K562 (cell line): Measurements from ENCODE around the gene DYNC2H1. TPM values are rescaled to one million over a fixed set of nuclear protein-coding genes. Genes with fewer than 3 reads are reported as not detected.

Experiments
- CREB3L1 ChIP-seq: fragments of 450-650 bp; IDR thresholded peaks from 2 replicates; pipeline ENCODE4 v1.6.1; 2014; ENCODE audit warnings: low read depth, mild to moderate bottlenecking, moderate library complexity, borderline replicate concordance
- DIDO1 ChIP-seq: fragments of 450-650 bp; IDR thresholded peaks from 2 replicates; pipeline ENCODE4 v1.6.1; 2016; ENCODE audit warnings: low read depth, missing biosample characterization, missing genetic modification characterization
- ELF2 ChIP-seq: fragments of 250-450 bp; sonication (Bioruptor Pico); IDR thresholded peaks from 2 replicates; pipeline ENCODE4 v1.5.0; 2021; ENCODE audit warnings: mild to moderate bottlenecking
- HNRNPH1 ChIP-seq: fragments of 200-400 bp; formaldehyde crosslinking; optimal IDR thresholded peaks from 2 replicates; pipeline ENCODE3; 2017; ENCODE audit warnings: low read depth, mild to moderate bottlenecking, low read length, moderate library complexity
- KAT7 ChIP-seq: sonication (generic); formaldehyde crosslinking; IDR thresholded peaks from 2 replicates; pipeline ENCODE4 v1.8.0; 2022; ENCODE audit warnings: missing genetic modification reagents, mild to moderate bottlenecking, borderline replicate concordance
- KAT8 ChIP-seq: fragments of 450-650 bp; IDR thresholded peaks from 2 replicates; pipeline ENCODE4 v1.6.1; 2016; ENCODE audit warnings: low read depth, mild to moderate bottlenecking
- NEUROD1 ChIP-seq: fragments of 150-350 bp; IDR thresholded peaks from 2 replicates; pipeline ENCODE4 v1.6.1; 2014; ENCODE audit warnings: borderline replicate concordance, low read length, low read depth; ENCODE audit not compliant: partially characterized antibody
- RNF219 ChIP-seq: fragments of 250-450 bp; sonication (Bioruptor Pico); IDR thresholded peaks from 2 replicates; pipeline ENCODE4 v1.5.0; 2022; ENCODE audit warnings: mild to moderate bottlenecking
- SFPQ ChIP-seq: fragments of 200-400 bp; formaldehyde crosslinking; IDR thresholded peaks from 2 replicates; pipeline ENCODE4 v1.6.1; 2017; ENCODE audit warnings: mild to moderate bottlenecking, low read depth, low read length, moderate library complexity
- SLC30A9 ChIP-seq: fragments of 250-450 bp; sonication (Bioruptor Pico); IDR thresholded peaks from 2 replicates; pipeline ENCODE4 v1.8.0; 2022; ENCODE audit warnings: mild to moderate bottlenecking, moderate library complexity
- SMAD2 ChIP-seq: fragments of 150-350 bp; IDR thresholded peaks from 2 replicates; pipeline ENCODE4 v1.6.1; 2014; ENCODE audit warnings: low read depth, mild to moderate bottlenecking, low read length
- SRSF7 ChIP-seq: fragments of 200-400 bp; formaldehyde crosslinking; optimal IDR thresholded peaks from 2 replicates; pipeline ENCODE3; 2017; ENCODE audit warnings: mild to moderate bottlenecking, low read depth, low read length
- TEAD1 ChIP-seq, 2 experiments: fragments of 450-650 bp in 1 of 2; sonication (generic) in 1 of 2; formaldehyde crosslinking; IDR thresholded peaks; 2 replicates each; pipeline versions ENCODE4 v1.4.0 to v1.8.0; 2020 to 2022; ENCODE audit warnings: mild to moderate bottlenecking in 2 of 2, missing genetic modification reagents in 1 of 2
- TFE3 ChIP-seq: fragments of 450-650 bp; formaldehyde crosslinking; IDR thresholded peaks from 2 replicates; pipeline ENCODE4 v1.4.0; 2020; ENCODE audit warnings: mild to moderate bottlenecking, mixed read lengths
- USF2 ChIP-seq: sonication (generic); formaldehyde crosslinking; IDR thresholded peaks from 2 replicates; pipeline ENCODE4 v1.5.0; 2020; ENCODE audit warnings: missing genetic modification reagents
- YY1 ChIP-seq, 3 experiments: IDR thresholded peaks; 2 replicates each; pipeline ENCODE4 v1.6.1; 2011; ENCODE audit warnings: low read length in 2 of 3, mild to moderate bottlenecking in 2 of 3, moderate library complexity in 2 of 3, borderline replicate concordance in 1 of 3, control low read depth in 1 of 3, low read depth in 1 of 3; ENCODE audit not compliant: insufficient read depth in 3 of 3, insufficient replicate concordance in 2 of 3, control insufficient read depth in 1 of 3, insufficient read length in 1 of 3; ENCODE audit errors: extremely low read depth in 1 of 3
- ZNF239 ChIP-seq: fragments of 250-450 bp; sonication (Bioruptor Pico); IDR thresholded peaks from 2 replicates; pipeline ENCODE4 v1.4.0; 2020; ENCODE audit warnings: mild to moderate bottlenecking
- ZNF24 ChIP-seq: fragments of 450-650 bp; IDR thresholded peaks from 2 replicates; pipeline ENCODE4 v1.6.1; 2016
- polyA plus RNA-seq, 8 experiments: library from polyadenylated mRNA; depleted of rRNA in 4 of 8; stranded (reverse) in 5 of 8; unstranded in 3 of 8; fragments of >200 nt; fragmentation: Nextera tagmentation in 2 of 8; fragmentation: Illumina TruSeq in 1 of 8; extraction: Ambion mirVana in 2 of 8; extraction: Trizol in 1 of 8; gene quantifications; 2 replicates each; pipeline versions ENCODE4 v1.2.1 to v1.2.3, GENCODE V29; 2011 to 2014; ENCODE audit warnings: inconsistent platforms in 1 of 8, missing spikeins in 1 of 8
- total RNA-seq, 7 experiments: library from RNA; depleted of rRNA in 6 of 7; stranded (reverse); fragments of >200 nt in 6 of 7; fragmentation: Illumina TruSeq in 2 of 7; extraction: Trizol in 2 of 7; gene quantifications; 2 replicates each; pipeline versions ENCODE4 v1.2.1 to v1.2.3, GENCODE V29; 2011 to 2021; ENCODE audit warnings: low replicate concordance in 1 of 7

Gene DYNC2H1
- total and polyA plus RNA-seq, 9 of the 15 experiments (the other 6 are each of a cell fraction or from before 2014, with no cell fraction given), result 0.08 to 0.64 (median 0.20) TPM

GRCh38 chr11:103108933-103109817 lies at the start of gene DYNC2H1 (continued):
- TF ChIP-seq SRSF7 (no peak), SFPQ (no peak), USF2 (CRISPR knock-in tag) (no peak), NEUROD1 (peak; percentile 78), YY1 (IDR thresholded peaks at IDR 0.05; ENCODE audit: borderline replicate concordance in 1 of 3, control insufficient read depth in 1 of 3, extremely low read depth in 1 of 3, insufficient read depth in 3 of 3, insufficient read length in 1 of 3, insufficient replicate concordance in 2 of 3, low read depth in 1 of 3, low read length in 2 of 3) (peak in 2 of 3 experiments; percentile 55 to 59), HNRNPH1 (no peak), CREB3L1 (no peak), SMAD2 (no peak), RNF219 (CRISPR knock-in tag) (no peak), ZNF24 (no peak), TEAD1 (CRISPR knock-in tag; IDR thresholded peaks at IDR 0.05) (no peak), TFE3 (CRISPR knock-in tag) (no peak), DIDO1 (tag) (peak; percentile 64), KAT8 (no peak), SLC30A9 (CRISPR knock-in tag) (no peak), ZNF239 (CRISPR knock-in tag) (no peak), KAT7 (CRISPR knock-in tag) (no peak), ELF2 (no peak)
